ENCODE results near the gene CNPY3. TPM values are rescaled to one million over a fixed set of nuclear protein-coding genes. Genes with fewer than 3 reads are reported as not detected.
A peak's percentile ranks its signal among the peaks of the same experiment; 100 is the strongest.

CNPY3 gene
- total RNA-seq, 1 donor from 2014 or later = 41.0 TPM

DNA sequence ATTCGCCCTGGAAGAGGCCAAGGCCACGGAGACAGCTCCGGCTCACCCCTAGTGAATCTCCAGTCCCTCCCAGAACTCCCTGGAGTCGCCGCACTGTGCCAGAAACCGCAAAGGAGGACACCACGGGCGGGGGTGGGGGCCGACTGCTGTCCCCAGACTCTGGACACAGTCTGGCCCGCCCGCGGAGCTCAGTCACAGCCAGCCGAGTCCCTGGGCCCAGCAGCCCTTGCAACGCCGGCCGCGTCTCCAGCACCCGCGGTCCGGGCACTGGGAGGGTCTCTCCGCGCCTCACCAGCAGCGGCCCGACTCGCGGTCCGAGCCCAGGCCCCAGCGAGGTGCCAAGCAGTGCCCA, 49.2 kb downstream of the CNPY3 start:
- Mint-ChIP-seq H3K9me3 (ENCODE audit: low read depth) (no peaks in the 10 kb centered on the region), H3K27me3 (ENCODE audit: low read depth) (no peaks in the 10 kb centered on the region), H3K4me3 (ENCODE audit: unreplicated experiment) (peak overlapping the region; percentile 86), H3K27ac (ENCODE audit: unreplicated experiment) (peak overlapping the region; percentile 63), H3K4me1 (ENCODE audit: low read depth) (peaks cover 25% of the 10 kb centered on the region), H3K36me3 (ENCODE audit: low read depth) (peaks cover 5% of the 10 kb centered on the region)
- TF ChIP-seq, protein P1, sequence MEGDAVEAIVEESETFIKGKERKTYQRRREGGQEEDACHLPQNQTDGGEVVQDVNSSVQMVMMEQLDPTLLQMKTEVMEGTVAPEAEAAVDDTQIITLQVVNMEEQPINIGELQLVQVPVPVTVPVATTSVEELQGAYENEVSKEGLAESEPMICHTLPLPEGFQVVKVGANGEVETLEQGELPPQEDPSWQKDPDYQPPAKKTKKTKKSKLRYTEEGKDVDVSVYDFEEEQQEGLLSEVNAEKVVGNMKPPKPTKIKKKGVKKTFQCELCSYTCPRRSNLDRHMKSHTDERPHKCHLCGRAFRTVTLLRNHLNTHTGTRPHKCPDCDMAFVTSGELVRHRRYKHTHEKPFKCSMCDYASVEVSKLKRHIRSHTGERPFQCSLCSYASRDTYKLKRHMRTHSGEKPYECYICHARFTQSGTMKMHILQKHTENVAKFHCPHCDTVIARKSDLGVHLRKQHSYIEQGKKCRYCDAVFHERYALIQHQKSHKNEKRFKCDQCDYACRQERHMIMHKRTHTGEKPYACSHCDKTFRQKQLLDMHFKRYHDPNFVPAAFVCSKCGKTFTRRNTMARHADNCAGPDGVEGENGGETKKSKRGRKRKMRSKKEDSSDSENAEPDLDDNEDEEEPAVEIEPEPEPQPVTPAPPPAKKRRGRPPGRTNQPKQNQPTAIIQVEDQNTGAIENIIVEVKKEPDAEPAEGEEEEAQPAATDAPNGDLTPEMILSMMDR (IDR thresholded peaks at IDR 0.05) = no peak
- DNase-seq (ENCODE audit: low spot score) = no peak

GRCh38 chr6:42978839-42979522, 49.7 kb downstream of the CNPY3 start, which contains the start of gene PEX6:
PEX6 (minus strand) TSS chr6:42979181; CDS start chr6:42979150, 31 bp downstream.
- TF ChIP-seq, protein P1 (IDR thresholded peaks at IDR 0.05) = peak; percentile 16
- no peaks in the 10 kb centered on the region for H3K27me3 Mint-ChIP-seq (ENCODE audit: low read depth)
- peaks cover 31% of the 10 kb centered on the region for H3K4me1 Mint-ChIP-seq (ENCODE audit: low read depth)

GRCh38 chr6:42979523-42980177, 50.4 kb downstream of the CNPY3 start:
- peaks cover 2% of the 10 kb centered on the region for H3K36me3 Mint-ChIP-seq (ENCODE audit: low read depth)
- DNase-seq (ENCODE audit: low spot score) = no peak
- H3K4me1 Mint-ChIP-seq (ENCODE audit: low read depth) = peaks cover 32% of the 10 kb centered on the region
- H3K9me3 Mint-ChIP-seq (ENCODE audit: low read depth) = no peaks in the 10 kb centered on the region
- peak overlapping the region; percentile 89 for H3K4me3 Mint-ChIP-seq (ENCODE audit: unreplicated experiment)
- TF ChIP-seq, protein P1 (IDR thresholded peaks at IDR 0.05) = no peak
- H3K27me3 Mint-ChIP-seq (ENCODE audit: low read depth) = no peaks in the 10 kb centered on the region
- H3K27ac Mint-ChIP-seq (ENCODE audit: unreplicated experiment) = peak overlapping the region; percentile 95

More at GRCh38 chr6:42978839-42979522, 49.7 kb downstream of the CNPY3 start, which contains the start of gene PEX6:
- H3K36me3 Mint-ChIP-seq (ENCODE audit: low read depth) = peaks cover 3% of the 10 kb centered on the region
- no peak for DNase-seq (ENCODE audit: low spot score)
- H3K27ac Mint-ChIP-seq (ENCODE audit: unreplicated experiment) = peak within 1 kb of the TSS; percentile 95
- H3K4me3 Mint-ChIP-seq (ENCODE audit: unreplicated experiment) = peak within 1 kb of the TSS; percentile 89
- H3K9me3 Mint-ChIP-seq (ENCODE audit: low read depth) = no peaks in the 10 kb centered on the region

- H3K4me3 Mint-ChIP-seq (ENCODE audit: unreplicated experiment) = no peak overlapping the region
- no peaks in the 10 kb centered on the region for H3K9me3 Mint-ChIP-seq (ENCODE audit: low read depth)
- TF ChIP-seq, protein P1 (IDR thresholded peaks at IDR 0.05) = no peak
- no peaks in the 10 kb centered on the region for H3K27me3 Mint-ChIP-seq (ENCODE audit: low read depth)
- H3K4me1 Mint-ChIP-seq (ENCODE audit: low read depth) = peaks cover 47% of the 10 kb centered on the region
- no peak for DNase-seq (ENCODE audit: low spot score)
- H3K27ac Mint-ChIP-seq (ENCODE audit: unreplicated experiment) = no peak overlapping the region
- peaks cover 1% of the 10 kb centered on the region for H3K36me3 Mint-ChIP-seq (ENCODE audit: low read depth)
These were observed 52.6 kb downstream of the CNPY3 start for GRCh38 chr6:42981836-42982235.

GRCh38 chr6:42984001-42984923, 55.0 kb downstream of the CNPY3 start, which contains the start of gene PPP2R5D:
PPP2R5D (plus strand) TSS chr6:42984570; CDS start chr6:42984678, 108 bp downstream.
- DNase-seq (ENCODE audit: low spot score) = peak; percentile 97
- no peaks in the 10 kb centered on the region for H3K9me3 Mint-ChIP-seq (ENCODE audit: low read depth)
- peak within 1 kb of the TSS; percentile 86 for H3K4me3 Mint-ChIP-seq (ENCODE audit: unreplicated experiment)
- H3K36me3 Mint-ChIP-seq (ENCODE audit: low read depth) = peaks cover 2% of the 10 kb centered on the region
- peaks cover 54% of the 10 kb centered on the region for H3K4me1 Mint-ChIP-seq (ENCODE audit: low read depth)
- H3K27me3 Mint-ChIP-seq (ENCODE audit: low read depth) = no peaks in the 10 kb centered on the region
- TF ChIP-seq, protein P1 (IDR thresholded peaks at IDR 0.05) = peak; percentile 13
- peak within 1 kb of the TSS; percentile 89 for H3K27ac Mint-ChIP-seq (ENCODE audit: unreplicated experiment)

Measured in chondrocyte (in vitro differentiated cells).